Umbilical cord (tissue), 2 donors: ENCODE measurements around the gene PPP6C. TPM values are rescaled to one million over a fixed set of nuclear protein-coding genes. Genes with fewer than 3 reads are reported as not detected.
A peak's percentile ranks its signal among the peaks of the same experiment; 100 is the strongest.
"Not testable (repeated sequence)": the region's sequence is repeated elsewhere in the genome, so short reads cannot be mapped to it uniquely, and the experiment has no call there.

Experiments
- DNase-seq: peaks from one replicate; pipeline ENCODE4 v3.0.0-alpha.2; 2015; ENCODE audit warnings: low spot score
- total RNA-seq: library from RNA; depleted of rRNA; stranded (reverse); fragments of >200 nt; gene quantifications from one replicate; pipeline ENCODE4 v1.2.3, GENCODE V29; 2014; ENCODE audit warnings: low replicate concordance; ENCODE audit not compliant: insufficient read depth

Gene PPP6C
- 8.9 TPM for total RNA-seq

- DNase-seq: peak; percentile 98
Measured at GRCh38 chr9:125189361-125190289, at the start of gene PPP6C. Gene PPP6C (minus strand): TSS chr9:125189803. CDS start chr9:125189718, 85 bp downstream.

GRCh38 chr9:125238915-125239446, 49.4 kb upstream of the PPP6C start:
- DNase-seq: no peak

- no peak for DNase-seq
Measured at GRCh38 chr9:125238127-125238914, 48.7 kb upstream of the PPP6C start.

GRCh38 chr9:125236520-125237159, 47.0 kb upstream of the PPP6C start:
- not testable (repeated sequence) for DNase-seq

DNA sequence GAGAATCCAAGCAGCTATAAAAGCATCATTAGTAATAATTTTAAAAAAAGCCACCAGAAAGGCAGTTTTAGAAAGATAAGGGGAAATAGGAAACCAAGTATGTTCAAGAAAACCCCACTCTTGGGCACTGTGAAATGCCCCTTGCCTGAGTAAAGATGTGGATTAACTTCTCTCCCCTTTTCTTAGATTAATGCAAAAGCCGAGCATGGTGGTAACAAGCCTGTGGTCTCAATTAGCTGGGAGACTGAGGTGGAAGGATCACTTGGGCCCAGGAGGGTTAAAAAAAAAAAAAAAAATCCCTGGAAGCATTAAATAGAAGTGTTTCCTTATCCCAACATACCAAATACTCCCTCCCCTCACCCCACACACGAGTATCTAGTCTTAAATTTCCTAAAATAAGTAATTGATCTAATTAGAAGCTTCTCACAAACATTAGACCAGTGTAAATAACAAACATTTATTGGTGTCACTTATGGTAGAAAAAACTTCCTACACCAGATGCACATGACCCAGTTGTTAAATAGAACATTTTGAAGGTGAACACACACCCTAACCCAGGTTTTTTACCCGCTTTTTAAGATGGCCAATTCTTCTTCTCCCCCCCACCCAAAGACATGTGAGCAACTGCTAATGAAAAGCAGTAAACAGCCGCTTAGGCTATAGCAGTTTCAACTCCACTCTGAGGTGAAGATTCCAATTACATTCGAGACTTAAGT, 46.4 kb upstream of the PPP6C start:
- DNase-seq: no peak

DNA sequence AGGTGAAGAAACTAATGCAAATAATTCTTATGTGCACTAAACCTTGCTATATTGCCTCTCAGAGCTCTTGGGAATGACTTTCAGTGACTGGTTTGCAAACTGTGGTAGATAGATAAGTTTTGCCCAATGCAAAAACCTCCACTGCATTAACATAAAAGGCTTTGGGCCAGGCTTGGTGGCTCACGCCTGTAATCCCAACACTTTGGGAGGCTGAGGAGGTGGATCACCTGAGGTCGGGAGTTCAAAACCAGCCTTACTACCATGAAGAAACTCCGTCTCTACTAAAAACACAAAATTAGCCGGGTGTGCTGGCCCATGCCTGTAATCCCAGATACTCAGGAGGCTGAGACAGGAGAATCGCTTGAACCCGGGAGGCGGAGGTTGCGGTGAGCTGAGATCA, 44.5 kb upstream of the PPP6C start:
- not testable (repeated sequence) for DNase-seq

- DNase-seq: peak; percentile 90
Measured at GRCh38 chr9:125233678-125234077, 44.1 kb upstream of the PPP6C start.

- DNase-seq: no peak
Measured at GRCh38 chr9:125227761-125228160, 38.2 kb upstream of the PPP6C start.

- DNase-seq: not testable (repeated sequence)
Measured at GRCh38 chr9:125224858-125225257, 35.3 kb upstream of the PPP6C start.

GRCh38 chr9:125218621-125219020, 29.0 kb upstream of the PPP6C start:
- DNase-seq: no peak

DNA sequence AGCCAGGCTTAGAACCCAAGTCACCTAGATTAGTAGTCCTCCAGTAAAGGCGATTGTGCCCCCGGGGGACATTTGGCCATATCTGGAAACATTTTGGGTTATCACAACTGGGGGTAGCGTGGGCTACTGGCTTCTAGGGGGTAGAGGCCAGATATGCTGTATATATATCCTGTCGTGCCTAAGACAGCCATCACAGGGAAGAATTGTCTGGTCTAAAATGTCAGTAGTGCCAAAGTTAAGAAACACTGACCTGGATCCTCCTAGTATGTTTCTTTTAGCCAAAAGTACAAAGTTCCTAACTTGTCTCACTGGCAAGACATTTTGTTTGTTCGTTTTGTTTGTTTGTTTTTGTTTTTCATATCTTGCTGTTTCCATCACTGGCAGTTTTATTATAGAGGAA, 24.6 kb upstream of the PPP6C start:
- DNase-seq: no peak

DNA sequence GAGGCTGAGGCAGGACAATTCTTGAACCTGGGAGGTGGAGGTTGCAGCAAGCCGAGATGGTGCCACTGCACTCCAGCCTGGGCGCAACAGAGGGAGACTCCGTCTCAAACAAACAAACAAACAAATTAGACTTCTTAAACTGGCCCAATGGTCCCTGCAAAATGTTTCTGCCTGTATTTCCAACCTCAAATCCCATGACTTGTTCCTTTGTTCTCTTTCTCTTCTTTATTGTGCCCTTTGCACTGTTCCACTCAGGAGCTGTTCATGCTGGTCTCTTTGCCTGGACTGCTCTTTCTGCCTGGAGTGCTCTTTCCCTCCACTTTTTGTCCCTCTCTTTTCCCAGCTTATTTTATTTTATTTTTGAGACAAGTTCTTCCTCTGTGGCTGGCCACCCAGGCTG, 14.9 kb upstream of the PPP6C start:
- no peak for DNase-seq

DNA sequence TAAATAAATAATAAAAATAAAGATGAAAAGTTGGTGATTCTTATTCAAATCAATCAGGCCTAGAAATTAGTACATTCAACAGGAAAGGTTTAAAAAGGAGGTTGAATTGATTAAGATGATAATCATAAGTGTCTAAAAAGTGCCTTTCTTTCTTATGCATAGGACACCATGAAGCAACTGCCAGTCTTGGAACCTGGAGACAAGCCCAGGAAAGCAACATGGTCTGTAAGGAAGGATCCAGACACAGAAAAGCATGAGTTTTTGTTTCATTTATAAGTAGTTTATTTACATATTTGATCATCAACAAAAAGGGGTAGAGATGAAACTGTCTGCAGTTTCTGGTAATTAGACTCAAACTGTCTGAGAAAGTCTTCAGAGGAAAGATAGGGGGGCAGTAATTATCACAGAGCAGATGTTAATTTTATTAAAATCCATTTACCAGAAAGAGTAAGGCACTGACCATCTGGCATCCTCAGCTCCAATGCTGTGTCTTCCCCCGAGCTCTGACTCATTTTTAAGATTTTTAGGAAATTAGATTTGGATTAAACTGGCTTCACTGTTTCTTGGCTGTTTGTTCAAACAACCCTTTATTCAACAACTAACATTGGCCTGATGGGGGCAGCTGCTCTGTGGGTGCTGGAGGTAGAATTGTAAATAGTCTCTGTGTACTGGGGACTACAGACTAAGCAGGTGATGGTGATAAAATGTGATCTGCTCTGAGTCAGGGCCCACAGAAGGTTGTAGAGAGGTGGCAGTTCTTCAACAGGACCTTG, 13.4 kb upstream of the PPP6C start:
- no peak for DNase-seq

DNA sequence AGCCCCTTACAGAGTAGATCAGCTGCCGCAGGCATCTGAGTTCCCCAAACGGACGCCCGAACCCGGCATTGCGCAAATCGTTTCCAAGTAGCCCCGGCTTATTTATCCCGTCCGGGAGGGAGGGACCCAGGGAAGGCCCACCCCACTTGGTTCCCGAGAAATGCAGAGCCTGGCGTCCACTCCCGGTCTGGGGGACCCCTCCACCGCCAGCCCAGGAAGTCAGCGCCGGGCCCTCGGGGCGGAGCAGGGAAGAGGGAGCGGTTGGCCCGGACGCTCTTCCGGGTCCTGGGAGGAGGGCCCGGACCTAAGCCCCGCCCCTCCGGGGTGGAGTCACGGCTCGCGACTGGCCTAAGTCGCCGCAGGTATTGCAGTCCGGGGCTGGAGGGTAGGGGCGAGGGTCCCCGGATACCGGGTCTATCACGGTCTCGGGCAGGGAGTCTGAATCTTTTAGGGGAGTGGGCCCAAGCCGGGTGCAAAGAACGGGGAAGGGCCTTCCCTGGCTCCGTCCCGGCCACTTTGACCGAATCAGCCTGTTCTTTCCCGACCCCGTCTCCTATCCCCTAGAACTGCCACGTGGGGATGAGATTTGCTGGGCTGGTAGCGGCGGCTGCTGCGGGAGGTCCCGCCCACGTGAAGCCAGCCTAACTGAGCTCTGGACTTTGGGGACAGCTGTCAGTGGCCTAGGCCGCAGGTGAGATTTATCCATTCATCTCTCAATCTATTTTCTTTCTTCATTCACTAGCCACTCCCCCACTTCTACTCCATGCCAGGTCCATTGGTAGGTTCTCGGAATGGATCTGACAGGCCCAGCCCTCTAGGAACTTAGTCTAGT, 10.8 kb upstream of the PPP6C start, which contains the start of gene RABEPK:
TSS of gene RABEPK (plus strand) at position 327 of the 832 bp plus-strand sequence. CDS start 2,472 bp downstream, outside the sequence.
- DNase-seq: peak; percentile 97

GRCh38 chr9:125195591-125195990, 6.0 kb upstream of the PPP6C start:
- DNase-seq: not testable (repeated sequence)

DNA sequence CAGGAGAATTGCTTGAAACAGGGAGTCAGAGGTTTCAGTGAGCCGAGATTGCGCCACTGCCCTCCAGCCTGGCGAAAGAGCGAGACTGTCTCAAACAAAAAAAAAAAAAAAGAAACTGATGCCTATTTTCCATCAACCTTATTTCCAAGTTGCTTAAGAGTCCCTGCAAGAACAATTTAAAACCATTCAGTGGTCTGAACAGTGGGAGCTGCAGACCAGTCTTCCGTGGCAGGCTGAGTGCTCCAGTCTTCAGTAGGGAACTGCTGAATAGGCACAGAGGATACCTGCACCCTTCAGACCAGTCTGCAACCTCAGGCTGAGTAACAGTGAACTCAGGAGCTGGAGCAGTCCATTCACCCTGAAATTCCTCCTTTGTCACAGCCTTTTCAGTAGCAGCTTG, 4.9 kb upstream of the PPP6C start:
- DNase-seq: not testable (repeated sequence)

DNA sequence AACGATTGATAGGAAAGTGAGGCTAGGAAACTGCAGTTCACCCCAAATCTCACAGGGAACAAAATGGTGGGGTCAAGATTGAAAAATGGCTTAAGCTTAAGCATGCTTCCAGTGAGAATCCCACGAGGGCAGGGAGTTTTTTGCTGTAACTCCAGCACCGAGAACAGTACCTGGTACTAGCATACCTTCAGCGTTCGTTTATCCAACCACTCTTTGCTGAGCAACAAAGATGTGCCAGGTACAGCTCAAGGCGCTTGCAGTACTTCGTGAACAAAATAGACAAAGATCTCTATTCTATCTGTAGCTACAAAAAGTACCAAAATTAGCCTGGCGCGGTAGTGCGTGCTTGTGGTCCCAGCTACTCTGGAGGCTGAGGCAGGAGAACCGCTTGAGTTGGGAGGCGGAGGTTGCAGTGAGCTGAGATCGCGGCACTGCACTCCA, 778 bp upstream of the PPP6C start:
- no peak for DNase-seq

GRCh38 chr9:125189011-125189360, 617 bp downstream of the PPP6C start:
- no peak for DNase-seq

GRCh38 chr9:125183561-125183960, 6.0 kb downstream of the PPP6C start:
- DNase-seq: no peak
